ENCODE data around the gene ZNF385D.

ZNF385D gene

DNA sequence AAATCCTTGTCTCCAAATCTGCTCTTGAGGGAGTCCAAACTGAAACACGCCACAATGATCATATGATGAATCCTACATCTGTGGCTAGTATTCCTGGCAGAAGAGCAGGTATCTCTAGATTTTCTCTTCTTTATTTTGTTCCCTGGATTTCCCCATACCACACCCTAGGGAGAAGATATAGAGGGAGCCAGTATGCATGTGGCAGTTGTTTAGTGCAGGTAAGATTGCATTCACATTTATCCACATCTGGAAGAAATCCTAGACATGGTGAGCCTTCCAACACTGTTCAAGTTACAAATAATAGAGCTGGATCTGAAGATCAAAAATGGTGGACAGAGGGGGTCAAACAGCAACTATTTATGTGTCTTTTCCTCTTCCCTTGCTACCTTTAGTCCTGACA, 316.7 kb downstream of the ZNF385D start:
- DNase-seq (ENCODE audit: low spot score): no peak
- H3K27me3 ChIP-seq (ENCODE audit: insufficient read depth, poor library complexity, severe bottlenecking): no peaks in the 10 kb centered on the region
- H3K36me3 ChIP-seq (ENCODE audit: low read depth): no peaks in the 10 kb centered on the region
- H3K27ac ChIP-seq (ENCODE audit: poor library complexity, severe bottlenecking): no peak overlapping the region
- H3K4me3 ChIP-seq (ENCODE audit: severe bottlenecking): no peak overlapping the region
- TF ChIP-seq, protein P1, sequence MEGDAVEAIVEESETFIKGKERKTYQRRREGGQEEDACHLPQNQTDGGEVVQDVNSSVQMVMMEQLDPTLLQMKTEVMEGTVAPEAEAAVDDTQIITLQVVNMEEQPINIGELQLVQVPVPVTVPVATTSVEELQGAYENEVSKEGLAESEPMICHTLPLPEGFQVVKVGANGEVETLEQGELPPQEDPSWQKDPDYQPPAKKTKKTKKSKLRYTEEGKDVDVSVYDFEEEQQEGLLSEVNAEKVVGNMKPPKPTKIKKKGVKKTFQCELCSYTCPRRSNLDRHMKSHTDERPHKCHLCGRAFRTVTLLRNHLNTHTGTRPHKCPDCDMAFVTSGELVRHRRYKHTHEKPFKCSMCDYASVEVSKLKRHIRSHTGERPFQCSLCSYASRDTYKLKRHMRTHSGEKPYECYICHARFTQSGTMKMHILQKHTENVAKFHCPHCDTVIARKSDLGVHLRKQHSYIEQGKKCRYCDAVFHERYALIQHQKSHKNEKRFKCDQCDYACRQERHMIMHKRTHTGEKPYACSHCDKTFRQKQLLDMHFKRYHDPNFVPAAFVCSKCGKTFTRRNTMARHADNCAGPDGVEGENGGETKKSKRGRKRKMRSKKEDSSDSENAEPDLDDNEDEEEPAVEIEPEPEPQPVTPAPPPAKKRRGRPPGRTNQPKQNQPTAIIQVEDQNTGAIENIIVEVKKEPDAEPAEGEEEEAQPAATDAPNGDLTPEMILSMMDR (IDR thresholded peaks at IDR 0.05; ENCODE audit: poor library complexity, severe bottlenecking): no peak
- H3K4me1 ChIP-seq (ENCODE audit: insufficient read depth, poor library complexity, severe bottlenecking): peaks cover 2% of the 10 kb centered on the region
- peaks cover 4% of the 10 kb centered on the region for H3K9me3 ChIP-seq (ENCODE audit: severe bottlenecking)
- ATAC-seq (ENCODE audit: low read depth): no peak

DNA sequence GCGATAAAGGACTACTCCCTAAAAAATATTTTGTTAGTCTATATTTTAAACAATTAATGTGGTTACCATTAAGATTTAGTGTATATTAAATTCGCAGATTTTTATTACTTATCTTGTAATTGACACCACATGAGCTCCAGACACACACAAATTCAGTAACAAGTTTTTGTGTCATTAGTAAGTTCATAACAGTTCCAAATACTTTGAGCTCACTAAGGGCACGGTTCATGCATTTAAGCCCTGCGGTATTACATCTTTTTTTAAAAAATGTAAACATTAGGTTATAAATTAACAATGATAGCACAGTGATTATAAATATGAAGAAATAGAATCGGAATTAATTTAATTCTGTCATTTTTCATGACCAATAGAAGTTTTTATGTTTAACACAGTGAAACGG, 317.3 kb downstream of the ZNF385D start:
- ATAC-seq (ENCODE audit: low read depth) (no peak), DNase-seq (ENCODE audit: low spot score) (no peak)
- Histone ChIP-seq H3K27ac (ENCODE audit: poor library complexity, severe bottlenecking) (no peak overlapping the region), H3K4me3 (ENCODE audit: severe bottlenecking) (no peak overlapping the region), H3K4me1 (ENCODE audit: insufficient read depth, poor library complexity, severe bottlenecking) (peaks cover 2% of the 10 kb centered on the region), H3K27me3 (ENCODE audit: insufficient read depth, poor library complexity, severe bottlenecking) (no peaks in the 10 kb centered on the region), H3K9me3 (ENCODE audit: severe bottlenecking) (peaks cover 4% of the 10 kb centered on the region), H3K36me3 (ENCODE audit: low read depth) (no peaks in the 10 kb centered on the region)
- TF ChIP-seq, protein P1 (IDR thresholded peaks at IDR 0.05; ENCODE audit: poor library complexity, severe bottlenecking): no peak

DNA sequence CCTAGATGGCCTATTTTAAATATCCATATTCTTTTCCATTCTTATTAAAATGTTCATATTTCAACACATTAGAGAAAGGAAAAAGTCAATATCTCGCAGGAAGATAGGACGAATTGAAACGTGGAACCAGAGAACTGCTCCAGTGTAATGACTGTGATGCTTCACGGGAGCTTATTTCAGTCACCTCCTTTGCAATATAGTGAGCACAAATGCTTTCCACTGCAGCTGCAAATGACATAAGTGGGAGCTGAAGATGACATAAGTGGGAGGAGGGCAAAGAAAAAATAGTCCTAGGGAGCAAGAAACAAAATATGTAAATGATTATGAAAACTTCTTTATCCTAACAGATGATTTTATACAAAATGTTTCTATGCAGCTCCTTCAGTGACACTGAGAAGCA, 324.1 kb downstream of the ZNF385D start:
- no peaks in the 10 kb centered on the region for H3K9me3 ChIP-seq (ENCODE audit: severe bottlenecking)
- DNase-seq (ENCODE audit: low spot score): no peak
- H3K27ac ChIP-seq (ENCODE audit: poor library complexity, severe bottlenecking): no peak overlapping the region
- TF ChIP-seq, protein P1 (IDR thresholded peaks at IDR 0.05; ENCODE audit: poor library complexity, severe bottlenecking): no peak
- no peaks in the 10 kb centered on the region for H3K36me3 ChIP-seq (ENCODE audit: low read depth)
- no peaks in the 10 kb centered on the region for H3K4me1 ChIP-seq (ENCODE audit: insufficient read depth, poor library complexity, severe bottlenecking)
- H3K4me3 ChIP-seq (ENCODE audit: severe bottlenecking): no peak overlapping the region
- ATAC-seq (ENCODE audit: low read depth): no peak
- no peaks in the 10 kb centered on the region for H3K27me3 ChIP-seq (ENCODE audit: insufficient read depth, poor library complexity, severe bottlenecking)

GRCh38 chr3:21425715-21426114, 325.3 kb downstream of the ZNF385D start:
- TF ChIP-seq, protein P1 (IDR thresholded peaks at IDR 0.05; ENCODE audit: poor library complexity, severe bottlenecking): no peak
- no peaks in the 10 kb centered on the region for H3K36me3 ChIP-seq (ENCODE audit: low read depth)
- H3K4me1 ChIP-seq (ENCODE audit: insufficient read depth, poor library complexity, severe bottlenecking): no peaks in the 10 kb centered on the region
- ATAC-seq (ENCODE audit: low read depth) (no peak), DNase-seq (ENCODE audit: low spot score) (no peak)
- no peak overlapping the region for H3K27ac ChIP-seq (ENCODE audit: poor library complexity, severe bottlenecking)
- no peaks in the 10 kb centered on the region for H3K9me3 ChIP-seq (ENCODE audit: severe bottlenecking)
- H3K4me3 ChIP-seq (ENCODE audit: severe bottlenecking): no peak overlapping the region
- H3K27me3 ChIP-seq (ENCODE audit: insufficient read depth, poor library complexity, severe bottlenecking): no peaks in the 10 kb centered on the region

- Histone ChIP-seq H3K4me3 (ENCODE audit: severe bottlenecking) (no peak overlapping the region), H3K4me1 (ENCODE audit: insufficient read depth, poor library complexity, severe bottlenecking) (no peaks in the 10 kb centered on the region), H3K27ac (ENCODE audit: poor library complexity, severe bottlenecking) (no peak overlapping the region), H3K9me3 (ENCODE audit: severe bottlenecking) (no peaks in the 10 kb centered on the region), H3K36me3 (ENCODE audit: low read depth) (no peaks in the 10 kb centered on the region), H3K27me3 (ENCODE audit: insufficient read depth, poor library complexity, severe bottlenecking) (no peaks in the 10 kb centered on the region)
- DNase-seq (ENCODE audit: low spot score): no peak
- TF ChIP-seq, protein P1 (IDR thresholded peaks at IDR 0.05; ENCODE audit: poor library complexity, severe bottlenecking): no peak
- ATAC-seq (ENCODE audit: low read depth): no peak
These were observed 329.9 kb downstream of the ZNF385D start for GRCh38 chr3:21421096-21421495.
